ENCODE measurements around the gene GUCY1A2.

DNA sequence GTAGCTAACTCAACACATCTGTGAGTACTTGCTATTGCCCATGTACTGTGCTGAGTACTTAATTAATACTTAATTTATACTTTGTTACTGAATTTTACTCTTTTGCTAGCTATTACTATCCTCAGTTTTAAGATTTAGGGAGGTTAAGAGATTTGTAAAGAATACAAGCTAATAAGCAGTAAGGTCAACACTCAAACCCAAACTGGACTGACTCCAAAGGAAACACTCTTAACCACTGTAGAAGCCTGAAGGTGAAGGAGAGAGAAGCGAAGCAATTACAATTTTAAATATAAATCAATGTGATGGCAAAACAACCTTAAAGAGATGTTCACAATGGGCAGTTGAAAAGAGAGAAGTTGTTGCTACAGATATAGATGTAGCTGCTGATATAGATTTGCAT lies 204.5 kb downstream of the GUCY1A2 start:
- no peak for TF ChIP-seq POLR2A (IDR thresholded peaks at IDR 0.05)
- TF ChIP-seq, protein P1, sequence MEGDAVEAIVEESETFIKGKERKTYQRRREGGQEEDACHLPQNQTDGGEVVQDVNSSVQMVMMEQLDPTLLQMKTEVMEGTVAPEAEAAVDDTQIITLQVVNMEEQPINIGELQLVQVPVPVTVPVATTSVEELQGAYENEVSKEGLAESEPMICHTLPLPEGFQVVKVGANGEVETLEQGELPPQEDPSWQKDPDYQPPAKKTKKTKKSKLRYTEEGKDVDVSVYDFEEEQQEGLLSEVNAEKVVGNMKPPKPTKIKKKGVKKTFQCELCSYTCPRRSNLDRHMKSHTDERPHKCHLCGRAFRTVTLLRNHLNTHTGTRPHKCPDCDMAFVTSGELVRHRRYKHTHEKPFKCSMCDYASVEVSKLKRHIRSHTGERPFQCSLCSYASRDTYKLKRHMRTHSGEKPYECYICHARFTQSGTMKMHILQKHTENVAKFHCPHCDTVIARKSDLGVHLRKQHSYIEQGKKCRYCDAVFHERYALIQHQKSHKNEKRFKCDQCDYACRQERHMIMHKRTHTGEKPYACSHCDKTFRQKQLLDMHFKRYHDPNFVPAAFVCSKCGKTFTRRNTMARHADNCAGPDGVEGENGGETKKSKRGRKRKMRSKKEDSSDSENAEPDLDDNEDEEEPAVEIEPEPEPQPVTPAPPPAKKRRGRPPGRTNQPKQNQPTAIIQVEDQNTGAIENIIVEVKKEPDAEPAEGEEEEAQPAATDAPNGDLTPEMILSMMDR (IDR thresholded peaks at IDR 0.05 in 4 of 5, conservative IDR thresholded peaks at IDR 0.05 in 1 of 5): no peak
